ENCODE measurements around the gene FGL2.
"Not testable (repeated sequence)": the region's sequence is repeated elsewhere in the genome, so short reads cannot be mapped to it uniquely, and the experiment has no call there.

Gene FGL2

DNA sequence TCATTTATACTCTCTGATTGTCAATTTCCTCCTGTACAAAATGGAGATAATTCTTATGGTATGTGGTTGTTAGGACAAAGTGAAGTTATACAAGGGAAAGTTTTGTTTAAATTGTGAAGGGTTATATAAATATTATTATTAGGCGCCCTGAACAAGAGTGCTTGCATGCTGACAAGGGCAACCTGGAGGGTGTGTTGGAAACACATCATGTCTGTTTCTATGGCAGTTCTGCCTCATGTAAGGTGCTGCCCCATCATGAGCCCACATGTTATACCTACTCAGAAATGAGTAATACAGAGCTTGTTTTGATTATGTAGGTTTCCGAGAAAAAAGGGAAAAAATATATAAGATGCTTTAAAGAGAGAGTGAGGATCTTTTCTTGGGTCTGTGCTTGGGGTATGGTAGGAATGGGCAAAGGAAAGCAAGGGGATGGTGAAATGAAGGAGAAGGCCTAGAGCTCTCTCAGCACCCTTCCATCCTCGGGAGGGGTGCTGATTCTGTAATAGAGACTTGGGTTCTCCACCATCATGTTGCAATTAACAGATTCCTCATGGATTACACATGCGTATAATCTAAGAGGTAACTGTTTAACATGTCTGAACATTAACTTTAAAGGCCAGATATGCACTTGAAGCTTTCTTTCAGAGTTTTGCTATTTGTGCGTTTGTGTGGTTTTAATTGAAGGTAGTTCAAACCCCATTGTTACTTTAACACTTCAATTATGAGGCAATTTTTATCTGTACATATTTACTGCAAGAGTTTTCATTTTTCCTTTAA lies 43.8 kb downstream of the FGL2 start:
- DNase-seq, result not testable (repeated sequence)

DNA sequence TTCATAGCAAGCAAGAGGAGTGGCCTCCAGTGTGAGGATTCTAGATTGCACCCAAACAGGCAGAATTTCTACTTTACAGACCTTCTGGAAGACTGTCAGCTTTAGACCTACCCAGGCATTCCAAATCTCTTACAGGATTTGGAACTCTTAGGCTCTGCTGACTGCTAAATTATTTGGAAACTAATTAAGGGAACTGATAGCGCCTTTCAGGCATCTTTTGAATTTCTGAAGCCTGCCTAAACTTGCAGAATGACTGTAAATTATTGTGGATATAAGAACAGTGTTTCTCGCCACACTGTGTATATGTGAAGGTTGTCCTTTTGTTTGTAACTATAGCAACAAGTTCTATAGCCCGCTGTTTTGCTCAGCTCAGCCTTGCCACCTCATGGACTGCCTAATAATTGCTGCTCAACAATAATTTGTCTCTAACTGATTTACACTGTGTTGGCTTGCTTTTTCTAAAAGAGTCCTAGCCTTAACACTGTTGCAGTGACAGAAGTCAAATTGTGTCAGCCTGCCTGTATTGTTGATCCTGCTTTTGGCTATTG lies 44.6 kb downstream of the FGL2 start:
- DNase-seq, result not testable (repeated sequence)

DNA sequence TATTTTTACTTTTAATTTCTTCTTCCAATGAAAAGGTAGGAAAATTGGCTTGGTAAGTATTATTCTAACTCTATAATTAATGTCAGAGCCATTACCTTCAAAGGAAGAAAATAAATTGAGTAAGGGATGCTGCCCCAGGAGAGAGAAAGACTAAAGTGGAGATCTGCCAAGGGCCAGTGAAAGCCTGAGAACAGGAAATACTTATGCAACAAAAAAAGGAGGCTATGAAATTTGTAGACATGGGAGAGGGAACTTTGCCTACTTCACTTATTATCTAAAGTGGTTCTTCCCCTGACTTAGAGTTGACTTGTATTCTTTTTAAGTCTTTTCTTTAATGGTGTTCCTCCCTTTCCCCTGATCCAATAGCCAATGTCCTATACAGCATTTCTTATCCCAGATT lies 47.4 kb downstream of the FGL2 start:
- DNase-seq, result not testable (repeated sequence)
